ENCODE data around the gene SYNDIG1. TPM values are rescaled to one million over a fixed set of nuclear protein-coding genes. Genes with fewer than 3 reads are reported as not detected.

The SYNDIG1 gene
- total RNA-seq, 4 donors from 2014 or later: 0.51 to 3.4 (median 2.8) TPM; not detected in 1

- Histone ChIP-seq H3K4me1 (no peaks in the 10 kb centered on the region), H3K4me3 (no peak overlapping the region), H3K9me3 (no peaks in the 10 kb centered on the region), H3K36me3 (no peaks in the 10 kb centered on the region), H3K27ac (peak overlapping the region; percentile 41 to 45), H3K27me3 (no peaks in the 10 kb centered on the region)
- TF ChIP-seq POLR2A (IDR thresholded peaks at IDR 0.05) (no peak), CTCF (IDR thresholded peaks at IDR 0.05) (no peak)
- DNase-seq: peak; percentile 27 to 45
- intact Hi-C loops (cut with DNase I; ENCODE audit: low total_unique reads): no loop called here
Observed at GRCh38 chr20:24432046-24432442, 37.4 kb upstream of the SYNDIG1 start.

GRCh38 chr20:24436160-24436559 is 33.3 kb upstream of the SYNDIG1 start:
- Histone ChIP-seq H3K36me3 (no peaks in the 10 kb centered on the region), H3K27ac (no peak overlapping the region), H3K9me3 (no peaks in the 10 kb centered on the region), H3K4me3 (no peak overlapping the region), H3K27me3 (no peaks in the 10 kb centered on the region), H3K4me1 (no peaks in the 10 kb centered on the region)
- intact Hi-C loops (cut with DNase I; ENCODE audit: low total_unique reads): no loop called here
- no peak for DNase-seq
- TF ChIP-seq CTCF (IDR thresholded peaks at IDR 0.05) (no peak), POLR2A (IDR thresholded peaks at IDR 0.05) (no peak)

- peak; percentile 23 to 75 for DNase-seq
- no peak overlapping the region for H3K4me3 ChIP-seq
- H3K36me3 ChIP-seq: no peaks in the 10 kb centered on the region
- H3K9me3 ChIP-seq: no peaks in the 10 kb centered on the region
- intact Hi-C loops (cut with DNase I; ENCODE audit: low total_unique reads): no loop called here
- H3K4me1 ChIP-seq: no peaks in the 10 kb centered on the region
- H3K27me3 ChIP-seq: no peaks in the 10 kb centered on the region
- TF ChIP-seq CTCF (IDR thresholded peaks at IDR 0.05) (no peak), POLR2A (IDR thresholded peaks at IDR 0.05) (no peak)
- H3K27ac ChIP-seq: peak overlapping the region; percentile 6 to 64
Observed at GRCh38 chr20:24437196-24438082, 32.0 kb upstream of the SYNDIG1 start.

- H3K4me3 ChIP-seq: no peak overlapping the region
- no peak for DNase-seq
- H3K27me3 ChIP-seq: no peaks in the 10 kb centered on the region
- intact Hi-C loops (cut with DNase I; ENCODE audit: low total_unique reads): no loop called here
- no peaks in the 10 kb centered on the region for H3K36me3 ChIP-seq
- TF ChIP-seq CTCF (IDR thresholded peaks at IDR 0.05): no peak
- no peak for TF ChIP-seq POLR2A (IDR thresholded peaks at IDR 0.05)
- H3K27ac ChIP-seq: peak overlapping the region; percentile 6 to 64
- no peaks in the 10 kb centered on the region for H3K4me1 ChIP-seq
- no peaks in the 10 kb centered on the region for H3K9me3 ChIP-seq
Observed at GRCh38 chr20:24438331-24438730, 31.1 kb upstream of the SYNDIG1 start.

- H3K27ac ChIP-seq: no peak overlapping the region
- H3K4me3 ChIP-seq: no peak overlapping the region
- no peak for DNase-seq
- no peaks in the 10 kb centered on the region for H3K4me1 ChIP-seq
- no peaks in the 10 kb centered on the region for H3K27me3 ChIP-seq
- no peaks in the 10 kb centered on the region for H3K9me3 ChIP-seq
- TF ChIP-seq POLR2A (IDR thresholded peaks at IDR 0.05) (no peak), CTCF (IDR thresholded peaks at IDR 0.05) (no peak)
- intact Hi-C loops (cut with DNase I; ENCODE audit: low total_unique reads): no loop called here
- H3K36me3 ChIP-seq: no peaks in the 10 kb centered on the region
Observed at GRCh38 chr20:24439737-24440387, 29.6 kb upstream of the SYNDIG1 start.

All from uterus (tissue), 4 donors.